Left ventricle myocardium inferior (tissue), 1 donor: ENCODE data around the gene GAS2L1. TPM values are rescaled to one million over a fixed set of nuclear protein-coding genes. Genes with fewer than 3 reads are reported as not detected.
A peak's percentile ranks its signal among the peaks of the same experiment; 100 is the strongest.

ENCODE experiments used
- DNase-seq: peaks from one replicate; pipeline ENCODE4 v3.0.0-alpha.2; 2020
- H3K27ac ChIP-seq: fragments of 200-600 bp; replicated peaks from 2 replicates; pipeline ENCODE4 v1.8.0; 2021
- H3K27me3 ChIP-seq: fragments of 200-600 bp; 2 replicates; pipeline ENCODE4 v1.8.0; 2021; ENCODE audit warnings: low read depth
- H3K36me3 ChIP-seq: fragments of 200-600 bp; 2 replicates; pipeline ENCODE4 v1.8.0; 2021
- H3K4me1 ChIP-seq: fragments of 200-600 bp; 2 replicates; pipeline ENCODE4 v1.8.0; 2021
- H3K4me3 ChIP-seq: fragments of 200-600 bp; 2 replicates; pipeline ENCODE4 v1.8.0; 2021; ENCODE audit warnings: mild to moderate bottlenecking, moderate library complexity
- H3K9me3 ChIP-seq: fragments of 200-600 bp; replicated peaks from 2 replicates; pipeline ENCODE4 v1.8.0; 2021
- CTCF ChIP-seq: fragments of 200-600 bp; IDR thresholded peaks from 2 replicates; pipeline ENCODE4 v1.8.0; 2021; ENCODE audit warnings: antibody characterized with exemption, mild to moderate bottlenecking, borderline replicate concordance
- intact Hi-C: fragments of 100-400 bp; cut with micrococcal nuclease; formaldehyde crosslinking; loops from one replicate; pipeline ENCODE4 v1.11.0; 2022
- total RNA-seq: library from RNA; stranded (reverse); fragmentation: NEBNext Ultra II Directional; extraction: Animal tissue kit (Norgen Biotek cat#: 25700); gene quantifications from one replicate; pipeline ENCODE4 v1.2.1, GENCODE V29; 2021
- donor health status: DM: no; HTN: yes; CAD: no; lungs with severe emphysema.

The GAS2L1 gene
- total RNA-seq, 1 donor from 2014 or later, result 22.4 TPM

- Histone ChIP-seq H3K4me1 (peaks cover 43% of the 10 kb centered on the region), H3K36me3 (peaks cover 78% of the 10 kb centered on the region), H3K27me3 (no peaks in the 10 kb centered on the region), H3K4me3 (no peak overlapping the region), H3K9me3 (no peaks in the 10 kb centered on the region), H3K27ac (no peak overlapping the region)
- TF ChIP-seq CTCF, result no peak
- DNase-seq, result no peak
- intact Hi-C loops, result no loop called here
Measured at GRCh38 chr22:29339381-29340235, 33.2 kb downstream of the GAS2L1 start.

GRCh38 chr22:29340566-29340965 is 34.1 kb downstream of the GAS2L1 start:
- DNase-seq, result no peak
- Histone ChIP-seq H3K9me3 (no peaks in the 10 kb centered on the region), H3K4me1 (peaks cover 48% of the 10 kb centered on the region), H3K4me3 (no peak overlapping the region), H3K27me3 (no peaks in the 10 kb centered on the region), H3K36me3 (peaks cover 74% of the 10 kb centered on the region), H3K27ac (no peak overlapping the region)
- intact Hi-C loops, result no loop called here
- TF ChIP-seq CTCF, result no peak

- no peak overlapping the region for H3K4me3 ChIP-seq
- H3K4me1 ChIP-seq, result peaks cover 53% of the 10 kb centered on the region
- intact Hi-C loops, result no loop called here
- H3K27ac ChIP-seq, result no peak overlapping the region
- peaks cover 74% of the 10 kb centered on the region for H3K36me3 ChIP-seq
- no peaks in the 10 kb centered on the region for H3K9me3 ChIP-seq
- no peak for DNase-seq
- no peaks in the 10 kb centered on the region for H3K27me3 ChIP-seq
- TF ChIP-seq CTCF, result no peak
Measured at GRCh38 chr22:29341056-29341848, 34.8 kb downstream of the GAS2L1 start.

GRCh38 chr22:29341849-29342127 is 35.3 kb downstream of the GAS2L1 start:
- intact Hi-C loops, result no loop called here
- Histone ChIP-seq H3K36me3 (peaks cover 75% of the 10 kb centered on the region), H3K4me3 (no peak overlapping the region), H3K9me3 (no peaks in the 10 kb centered on the region), H3K27ac (peak overlapping the region; percentile 78), H3K27me3 (no peaks in the 10 kb centered on the region), H3K4me1 (peaks cover 58% of the 10 kb centered on the region)
- DNase-seq, result no peak
- TF ChIP-seq CTCF, result no peak

GRCh38 chr22:29342177-29342576 is 35.7 kb downstream of the GAS2L1 start:
- Histone ChIP-seq H3K27me3 (no peaks in the 10 kb centered on the region), H3K4me1 (peaks cover 58% of the 10 kb centered on the region), H3K27ac (peak overlapping the region; percentile 78), H3K9me3 (no peaks in the 10 kb centered on the region), H3K4me3 (no peak overlapping the region), H3K36me3 (peaks cover 78% of the 10 kb centered on the region)
- no peak for TF ChIP-seq CTCF
- DNase-seq, result no peak
- intact Hi-C loops, result no loop called here
